ENCODE results near the gene DNAH14.
"Not testable (repeated sequence)": the region's sequence is repeated elsewhere in the genome, so short reads cannot be mapped to it uniquely, and the experiment has no call there.

DNA sequence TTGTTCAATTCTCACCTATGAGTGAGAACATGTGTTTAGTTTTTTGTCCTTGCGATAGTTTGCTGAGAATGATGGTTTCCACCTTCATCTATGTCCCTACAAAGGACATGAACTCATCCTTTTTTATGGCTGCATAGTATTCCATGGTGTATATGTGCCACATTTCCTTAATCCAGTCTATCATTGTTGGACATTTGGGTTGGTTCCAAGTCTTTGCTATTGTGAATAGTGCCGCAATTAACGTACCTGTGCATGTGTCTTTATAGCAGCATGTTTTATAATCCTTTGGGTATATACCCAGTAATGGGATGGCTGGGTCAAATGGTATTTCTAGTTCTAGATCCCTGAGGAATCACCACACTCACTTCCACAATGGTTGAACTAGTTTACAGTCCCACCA, 11.3 kb downstream of the DNAH14 start:
- TF ChIP-seq, protein P1, sequence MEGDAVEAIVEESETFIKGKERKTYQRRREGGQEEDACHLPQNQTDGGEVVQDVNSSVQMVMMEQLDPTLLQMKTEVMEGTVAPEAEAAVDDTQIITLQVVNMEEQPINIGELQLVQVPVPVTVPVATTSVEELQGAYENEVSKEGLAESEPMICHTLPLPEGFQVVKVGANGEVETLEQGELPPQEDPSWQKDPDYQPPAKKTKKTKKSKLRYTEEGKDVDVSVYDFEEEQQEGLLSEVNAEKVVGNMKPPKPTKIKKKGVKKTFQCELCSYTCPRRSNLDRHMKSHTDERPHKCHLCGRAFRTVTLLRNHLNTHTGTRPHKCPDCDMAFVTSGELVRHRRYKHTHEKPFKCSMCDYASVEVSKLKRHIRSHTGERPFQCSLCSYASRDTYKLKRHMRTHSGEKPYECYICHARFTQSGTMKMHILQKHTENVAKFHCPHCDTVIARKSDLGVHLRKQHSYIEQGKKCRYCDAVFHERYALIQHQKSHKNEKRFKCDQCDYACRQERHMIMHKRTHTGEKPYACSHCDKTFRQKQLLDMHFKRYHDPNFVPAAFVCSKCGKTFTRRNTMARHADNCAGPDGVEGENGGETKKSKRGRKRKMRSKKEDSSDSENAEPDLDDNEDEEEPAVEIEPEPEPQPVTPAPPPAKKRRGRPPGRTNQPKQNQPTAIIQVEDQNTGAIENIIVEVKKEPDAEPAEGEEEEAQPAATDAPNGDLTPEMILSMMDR (IDR thresholded peaks at IDR 0.05) = not testable (repeated sequence)
- TF ChIP-seq EP300, POLR2AphosphoS5 (IDR thresholded peaks at IDR 0.05): not testable (repeated sequence)
